Glutamatergic neuron (in vitro differentiated cells): Measurements from ENCODE around the gene FSTL4. TPM values are rescaled to one million over a fixed set of nuclear protein-coding genes. Genes with fewer than 3 reads are reported as not detected.
"Not testable (repeated sequence)": the region's sequence is repeated elsewhere in the genome, so short reads cannot be mapped to it uniquely, and the experiment has no call there.

Experiments
- DNase-seq: peaks from one replicate; pipeline ENCODE4 v3.0.0; 2022
- H3K27ac Mint-ChIP-seq: one replicate; pipeline ENCODE4 v1.8.0; 2020; ENCODE audit warnings: mild to moderate bottlenecking, mixed read lengths, inconsistent platforms; ENCODE audit not compliant: unreplicated experiment
- H3K27me3 Mint-ChIP-seq: one replicate; pipeline ENCODE4 v1.8.0; 2020; ENCODE audit warnings: mild to moderate bottlenecking, moderate library complexity, mixed read lengths, inconsistent platforms; ENCODE audit not compliant: unreplicated experiment
- H3K36me3 Mint-ChIP-seq: one replicate; pipeline ENCODE4 v1.8.0; 2020; ENCODE audit warnings: mild to moderate bottlenecking, mixed read lengths, inconsistent platforms; ENCODE audit not compliant: unreplicated experiment
- H3K4me1 Mint-ChIP-seq: one replicate; pipeline ENCODE4 v1.8.0; 2020; ENCODE audit warnings: mild to moderate bottlenecking, low read depth, mixed read lengths, inconsistent platforms; ENCODE audit not compliant: unreplicated experiment
- H3K4me3 Mint-ChIP-seq: one replicate; pipeline ENCODE4 v1.8.0; 2020; ENCODE audit warnings: mild to moderate bottlenecking, mixed read lengths, inconsistent platforms; ENCODE audit not compliant: unreplicated experiment
- H3K9me3 Mint-ChIP-seq: one replicate; pipeline ENCODE4 v1.8.0; 2020; ENCODE audit warnings: mild to moderate bottlenecking, moderate library complexity, mixed read lengths, inconsistent platforms; ENCODE audit not compliant: unreplicated experiment
- total RNA-seq: library from RNA; stranded (reverse); fragmentation: NEBNext Ultra II Directional; extraction: Animal tissue kit (Norgen Biotek cat#: 25700); gene quantifications from one replicate; pipeline ENCODE4 v1.2.1, GENCODE V29; 2021; ENCODE audit not compliant: unreplicated experiment
- TF ChIP-seq, protein P1 (sequence below): fragments of 200-600 bp; sonication (generic); IDR thresholded peaks from one replicate; pipeline ENCODE4 v1.5.0; 2021; ENCODE audit not compliant: partially characterized antibody, unreplicated experiment

FSTL4 gene
- total RNA-seq, 1 donor from 2014 or later = 29.0 TPM

DNA sequence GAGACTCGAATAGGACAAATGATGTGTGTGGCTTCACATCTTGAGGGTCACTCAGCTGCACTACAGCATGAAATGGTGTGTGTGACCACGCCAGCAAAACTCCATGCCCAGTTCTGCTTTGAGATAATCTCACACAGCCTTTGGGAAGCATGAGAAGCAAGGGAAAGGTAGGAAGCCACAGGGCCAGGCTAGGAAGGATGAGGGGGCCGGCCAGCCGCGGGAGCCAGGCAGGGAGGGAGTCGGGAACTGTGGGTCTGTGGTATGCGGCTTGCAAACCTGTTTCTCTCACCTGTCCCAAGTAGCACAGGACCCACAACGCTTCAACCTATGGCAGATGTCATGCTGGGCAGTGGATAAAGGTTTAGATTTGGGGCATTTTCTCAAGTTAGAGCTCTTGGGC, 418.5 kb downstream of the FSTL4 start:
- no peaks in the 10 kb centered on the region for H3K36me3 Mint-ChIP-seq
- no peaks in the 10 kb centered on the region for H3K9me3 Mint-ChIP-seq
- no peak for DNase-seq
- no peak overlapping the region for H3K4me3 Mint-ChIP-seq
- H3K27me3 Mint-ChIP-seq = peaks cover 2% of the 10 kb centered on the region
- peaks cover 4% of the 10 kb centered on the region for H3K4me1 Mint-ChIP-seq
- TF ChIP-seq, protein P1, sequence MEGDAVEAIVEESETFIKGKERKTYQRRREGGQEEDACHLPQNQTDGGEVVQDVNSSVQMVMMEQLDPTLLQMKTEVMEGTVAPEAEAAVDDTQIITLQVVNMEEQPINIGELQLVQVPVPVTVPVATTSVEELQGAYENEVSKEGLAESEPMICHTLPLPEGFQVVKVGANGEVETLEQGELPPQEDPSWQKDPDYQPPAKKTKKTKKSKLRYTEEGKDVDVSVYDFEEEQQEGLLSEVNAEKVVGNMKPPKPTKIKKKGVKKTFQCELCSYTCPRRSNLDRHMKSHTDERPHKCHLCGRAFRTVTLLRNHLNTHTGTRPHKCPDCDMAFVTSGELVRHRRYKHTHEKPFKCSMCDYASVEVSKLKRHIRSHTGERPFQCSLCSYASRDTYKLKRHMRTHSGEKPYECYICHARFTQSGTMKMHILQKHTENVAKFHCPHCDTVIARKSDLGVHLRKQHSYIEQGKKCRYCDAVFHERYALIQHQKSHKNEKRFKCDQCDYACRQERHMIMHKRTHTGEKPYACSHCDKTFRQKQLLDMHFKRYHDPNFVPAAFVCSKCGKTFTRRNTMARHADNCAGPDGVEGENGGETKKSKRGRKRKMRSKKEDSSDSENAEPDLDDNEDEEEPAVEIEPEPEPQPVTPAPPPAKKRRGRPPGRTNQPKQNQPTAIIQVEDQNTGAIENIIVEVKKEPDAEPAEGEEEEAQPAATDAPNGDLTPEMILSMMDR = no peak
- H3K27ac Mint-ChIP-seq = no peak overlapping the region

GRCh38 chr5:133192716-133193115, 419.6 kb downstream of the FSTL4 start:
- Mint-ChIP-seq H3K4me3 (no peak overlapping the region), H3K9me3 (no peaks in the 10 kb centered on the region), H3K4me1 (peaks cover 4% of the 10 kb centered on the region), H3K36me3 (no peaks in the 10 kb centered on the region), H3K27ac (no peak overlapping the region), H3K27me3 (peaks cover 2% of the 10 kb centered on the region)
- DNase-seq = no peak
- TF ChIP-seq, protein P1 = no peak

DNA sequence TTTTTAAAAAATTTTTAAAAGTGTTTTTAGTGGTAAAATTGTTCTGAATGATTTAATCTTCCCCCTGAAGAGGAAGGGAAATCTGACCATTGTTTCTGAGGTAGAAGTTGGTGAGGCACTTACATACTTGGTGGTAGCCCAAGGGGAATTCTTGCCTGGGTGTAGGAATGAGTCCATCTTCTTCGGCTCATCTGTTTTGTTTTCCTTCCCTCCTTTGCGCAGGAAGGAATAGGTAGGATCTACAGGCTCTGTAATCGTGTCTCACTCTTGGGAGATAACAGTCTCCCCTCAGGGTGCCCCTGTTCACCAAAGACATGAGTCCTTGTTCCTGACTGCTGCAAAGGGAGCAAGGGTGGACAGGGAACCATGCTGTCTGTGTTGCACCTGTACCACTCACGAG, 422.5 kb downstream of the FSTL4 start:
- no peaks in the 10 kb centered on the region for H3K36me3 Mint-ChIP-seq
- peaks cover 2% of the 10 kb centered on the region for H3K27me3 Mint-ChIP-seq
- peaks cover 4% of the 10 kb centered on the region for H3K4me1 Mint-ChIP-seq
- TF ChIP-seq, protein P1 = no peak
- H3K4me3 Mint-ChIP-seq = no peak overlapping the region
- no peak overlapping the region for H3K27ac Mint-ChIP-seq
- DNase-seq = no peak
- H3K9me3 Mint-ChIP-seq = no peaks in the 10 kb centered on the region

- Mint-ChIP-seq H3K9me3 (peaks cover 3% of the 10 kb centered on the region), H3K4me1 (no peaks in the 10 kb centered on the region), H3K27ac (no peak overlapping the region), H3K36me3 (no peaks in the 10 kb centered on the region), H3K27me3 (peaks cover 2% of the 10 kb centered on the region), H3K4me3 (no peak overlapping the region)
- TF ChIP-seq, protein P1 = no peak
- no peak for DNase-seq
Measured at GRCh38 chr5:133179405-133179804, 432.9 kb downstream of the FSTL4 start.

GRCh38 chr5:133170756-133171387, 441.5 kb downstream of the FSTL4 start:
- not testable (repeated sequence) for H3K4me1 Mint-ChIP-seq, H3K4me3 Mint-ChIP-seq, H3K9me3 Mint-ChIP-seq, H3K27me3 Mint-ChIP-seq, DNase-seq, H3K27ac Mint-ChIP-seq
- peaks cover 15% of the 10 kb centered on the region for H3K36me3 Mint-ChIP-seq
